OCI-M2 (cell line): ENCODE data around the gene MKLN1.
"Not testable (repeated sequence)": the region's sequence is repeated elsewhere in the genome, so short reads cannot be mapped to it uniquely, and the experiment has no call there.

ENCODE experiments used
- DNase-seq: peaks from one replicate; lab custom pipeline; 2025; ENCODE audit not compliant: unreplicated experiment; lab: John Stamatoyannopoulos, UW

The MKLN1 gene

GRCh38 chr7:131388126-131388525 is 60.5 kb downstream of the MKLN1 start:
- DNase-seq, result no peak

- no peak for DNase-seq
These were observed 62.6 kb downstream of the MKLN1 start for GRCh38 chr7:131390275-131390674.

GRCh38 chr7:131391145-131391544 is 63.5 kb downstream of the MKLN1 start:
- DNase-seq, result no peak

GRCh38 chr7:131400681-131401176 is 73.1 kb downstream of the MKLN1 start:
- no peak for DNase-seq

- no peak for DNase-seq
These were observed 73.5 kb downstream of the MKLN1 start for GRCh38 chr7:131401194-131401593.

GRCh38 chr7:131403322-131403721 is 75.6 kb downstream of the MKLN1 start:
- DNase-seq, result no peak

- no peak for DNase-seq
These were observed 76.7 kb downstream of the MKLN1 start for GRCh38 chr7:131404226-131404911.

- no peak for DNase-seq
These were observed 81.6 kb downstream of the MKLN1 start for GRCh38 chr7:131409129-131409766.

GRCh38 chr7:131412031-131412430 is 84.4 kb downstream of the MKLN1 start:
- DNase-seq, result no peak

GRCh38 chr7:131413711-131414110 is 86.0 kb downstream of the MKLN1 start:
- DNase-seq, result no peak

GRCh38 chr7:131424219-131424822 is 96.6 kb downstream of the MKLN1 start:
- no peak for DNase-seq

- DNase-seq, result no peak
These were observed 98.3 kb downstream of the MKLN1 start for GRCh38 chr7:131425992-131426391.

- DNase-seq, result not testable (repeated sequence)
These were observed 103.2 kb downstream of the MKLN1 start for GRCh38 chr7:131430826-131431225.

- DNase-seq, result no peak
These were observed 103.6 kb downstream of the MKLN1 start for GRCh38 chr7:131431289-131431688.

GRCh38 chr7:131431756-131432155 is 104.1 kb downstream of the MKLN1 start:
- DNase-seq, result no peak

- no peak for DNase-seq
These were observed 108.7 kb downstream of the MKLN1 start for GRCh38 chr7:131436384-131436783.

GRCh38 chr7:131438969-131439368 is 111.3 kb downstream of the MKLN1 start:
- DNase-seq, result no peak

- no peak for DNase-seq
These were observed 115.8 kb downstream of the MKLN1 start for GRCh38 chr7:131443496-131443895.

GRCh38 chr7:131444683-131445082 is 117.0 kb downstream of the MKLN1 start:
- no peak for DNase-seq

- DNase-seq, result no peak
These were observed 121.8 kb downstream of the MKLN1 start for GRCh38 chr7:131449373-131449902.

- DNase-seq, result no peak
These were observed 126.8 kb downstream of the MKLN1 start for GRCh38 chr7:131454498-131454897.

- no peak for DNase-seq
These were observed 127.3 kb downstream of the MKLN1 start for GRCh38 chr7:131455001-131455400.
